IPS-18a (cell line): ENCODE results near the gene RPL34.

Experiments
- H3K27ac ChIP-seq: one replicate; pipeline ENCODE4 v1.5.1; 2013; ENCODE audit warnings: low read length
- H3K27me3 ChIP-seq: one replicate; pipeline ENCODE4 v1.6.1; 2013; ENCODE audit warnings: mild to moderate bottlenecking, low read length; ENCODE audit not compliant: control insufficient read depth, insufficient read depth
- H3K36me3 ChIP-seq: one replicate; pipeline ENCODE4 v1.6.1; 2013; ENCODE audit warnings: low read depth, low read length; ENCODE audit not compliant: control insufficient read depth
- H3K4me1 ChIP-seq: one replicate; pipeline ENCODE4 v1.6.1; 2013; ENCODE audit warnings: low read depth, low read length; ENCODE audit not compliant: control insufficient read depth
- H3K4me3 ChIP-seq: one replicate; pipeline ENCODE4 v1.5.1; 2013; ENCODE audit warnings: low read length
- H3K9ac ChIP-seq: one replicate; pipeline ENCODE4 v1.6.1; 2013; ENCODE audit warnings: mild to moderate bottlenecking, low read length, moderate library complexity
- H3K9me3 ChIP-seq: one replicate; pipeline ENCODE4 v1.6.1; 2013; ENCODE audit warnings: low read depth, low read length; ENCODE audit not compliant: control insufficient read depth

RPL34 gene

GRCh38 chr4:108601532-108601931, 18.8 kb upstream of the RPL34 start:
- Histone ChIP-seq H3K4me1 (no peaks in the 10 kb centered on the region), H3K27ac (no peak overlapping the region), H3K27me3 (no peaks in the 10 kb centered on the region), H3K36me3 (no peaks in the 10 kb centered on the region), H3K9me3 (no peaks in the 10 kb centered on the region), H3K9ac (no peak overlapping the region), H3K4me3 (no peak overlapping the region)

- no peak overlapping the region for H3K27ac ChIP-seq
These were observed 18.2 kb upstream of the RPL34 start for GRCh38 chr4:108602163-108602562.

DNA sequence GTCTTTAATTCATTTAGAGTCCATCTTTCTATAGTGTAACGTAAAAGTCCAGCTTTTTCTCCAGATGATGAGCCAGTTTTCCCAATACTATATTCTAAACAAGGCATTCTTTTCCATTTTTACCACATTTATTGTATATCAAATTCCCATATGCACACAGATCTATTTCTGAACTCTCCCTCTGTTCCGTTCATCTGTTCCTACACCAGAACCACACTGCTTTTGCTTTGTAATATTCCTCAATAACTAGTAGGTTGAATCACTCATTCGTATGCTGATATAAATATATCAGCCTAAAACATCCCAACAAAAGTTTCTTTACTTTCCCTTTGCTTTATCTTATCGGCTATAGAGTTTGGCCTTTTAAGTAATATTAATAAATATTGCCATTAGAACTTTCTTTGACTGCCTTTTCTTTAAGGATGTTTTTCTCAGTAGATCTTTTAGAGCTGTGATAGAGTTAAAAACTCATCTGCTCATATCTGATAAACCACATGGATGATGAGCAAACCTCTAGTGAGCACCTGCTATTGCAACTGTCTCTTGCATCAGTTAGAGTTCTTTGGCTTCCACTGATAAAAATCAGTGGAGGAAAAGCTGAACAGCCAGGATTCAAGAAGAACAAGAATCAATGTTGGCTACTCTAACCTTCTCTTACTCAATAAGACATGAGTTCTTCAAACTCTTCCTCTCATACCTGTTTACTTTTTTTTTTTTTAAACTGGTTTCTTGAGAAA, 13.1 kb upstream of the RPL34 start:
- H3K27ac ChIP-seq = no peak overlapping the region
- H3K36me3 ChIP-seq = no peaks in the 10 kb centered on the region
- no peak overlapping the region for H3K9ac ChIP-seq
- no peak overlapping the region for H3K4me3 ChIP-seq
- no peaks in the 10 kb centered on the region for H3K27me3 ChIP-seq
- H3K9me3 ChIP-seq = no peaks in the 10 kb centered on the region
- H3K4me1 ChIP-seq = no peaks in the 10 kb centered on the region

More at GRCh38 chr4:108602163-108602562, 18.2 kb upstream of the RPL34 start:
- Histone ChIP-seq H3K4me1 (no peaks in the 10 kb centered on the region), H3K9ac (no peak overlapping the region), H3K9me3 (no peaks in the 10 kb centered on the region), H3K27me3 (no peaks in the 10 kb centered on the region), H3K36me3 (no peaks in the 10 kb centered on the region), H3K4me3 (no peak overlapping the region)

DNA sequence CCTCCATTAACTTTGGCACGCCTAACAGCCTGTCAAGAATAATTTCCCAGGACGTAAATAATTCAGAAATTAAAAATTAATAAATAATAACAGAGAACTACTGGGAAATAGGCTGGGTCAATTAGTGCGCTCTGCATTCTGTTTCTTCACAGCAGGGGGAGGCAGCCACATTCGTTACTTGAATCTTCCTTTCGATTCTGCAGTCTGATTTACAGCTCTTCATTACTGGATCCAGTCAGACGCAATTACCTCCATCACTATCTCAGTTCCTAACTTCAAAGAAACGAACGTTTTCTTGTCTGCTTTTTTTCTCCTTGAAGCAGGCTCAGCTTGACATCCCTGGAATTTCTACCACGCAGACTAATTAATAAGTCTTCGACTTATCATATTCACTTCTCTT, 9.0 kb upstream of the RPL34 start:
- Histone ChIP-seq H3K27ac (no peak overlapping the region), H3K9me3 (no peaks in the 10 kb centered on the region), H3K4me1 (no peaks in the 10 kb centered on the region), H3K4me3 (no peak overlapping the region), H3K27me3 (no peaks in the 10 kb centered on the region), H3K36me3 (no peaks in the 10 kb centered on the region), H3K9ac (no peak overlapping the region)

DNA sequence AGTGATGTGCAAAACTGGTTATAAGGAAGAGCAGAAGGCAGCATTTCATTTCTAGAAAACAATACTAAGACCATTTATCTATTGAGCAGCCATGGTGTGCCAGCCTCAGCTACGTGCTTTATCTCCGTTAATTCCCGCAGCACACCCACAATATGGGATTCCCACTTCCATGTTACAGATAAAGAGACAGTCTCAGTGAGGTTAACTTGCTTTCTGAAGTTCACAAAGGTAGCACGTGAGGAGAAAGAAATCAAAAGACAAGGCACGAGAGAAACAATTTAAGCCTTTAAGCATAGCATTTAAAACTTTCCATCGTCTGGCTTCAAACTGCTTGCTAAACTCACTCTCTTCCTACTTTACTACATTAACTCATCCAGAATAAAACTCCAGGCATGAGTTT, 8.0 kb upstream of the RPL34 start:
- Histone ChIP-seq H3K27ac (no peak overlapping the region), H3K36me3 (no peaks in the 10 kb centered on the region), H3K9me3 (no peaks in the 10 kb centered on the region), H3K4me3 (no peak overlapping the region), H3K4me1 (no peaks in the 10 kb centered on the region), H3K27me3 (no peaks in the 10 kb centered on the region), H3K9ac (no peak overlapping the region)

- Histone ChIP-seq H3K27ac (no peak overlapping the region), H3K4me1 (no peaks in the 10 kb centered on the region)
These were observed 840 bp upstream of the RPL34 start for GRCh38 chr4:108619372-108620100.

DNA sequence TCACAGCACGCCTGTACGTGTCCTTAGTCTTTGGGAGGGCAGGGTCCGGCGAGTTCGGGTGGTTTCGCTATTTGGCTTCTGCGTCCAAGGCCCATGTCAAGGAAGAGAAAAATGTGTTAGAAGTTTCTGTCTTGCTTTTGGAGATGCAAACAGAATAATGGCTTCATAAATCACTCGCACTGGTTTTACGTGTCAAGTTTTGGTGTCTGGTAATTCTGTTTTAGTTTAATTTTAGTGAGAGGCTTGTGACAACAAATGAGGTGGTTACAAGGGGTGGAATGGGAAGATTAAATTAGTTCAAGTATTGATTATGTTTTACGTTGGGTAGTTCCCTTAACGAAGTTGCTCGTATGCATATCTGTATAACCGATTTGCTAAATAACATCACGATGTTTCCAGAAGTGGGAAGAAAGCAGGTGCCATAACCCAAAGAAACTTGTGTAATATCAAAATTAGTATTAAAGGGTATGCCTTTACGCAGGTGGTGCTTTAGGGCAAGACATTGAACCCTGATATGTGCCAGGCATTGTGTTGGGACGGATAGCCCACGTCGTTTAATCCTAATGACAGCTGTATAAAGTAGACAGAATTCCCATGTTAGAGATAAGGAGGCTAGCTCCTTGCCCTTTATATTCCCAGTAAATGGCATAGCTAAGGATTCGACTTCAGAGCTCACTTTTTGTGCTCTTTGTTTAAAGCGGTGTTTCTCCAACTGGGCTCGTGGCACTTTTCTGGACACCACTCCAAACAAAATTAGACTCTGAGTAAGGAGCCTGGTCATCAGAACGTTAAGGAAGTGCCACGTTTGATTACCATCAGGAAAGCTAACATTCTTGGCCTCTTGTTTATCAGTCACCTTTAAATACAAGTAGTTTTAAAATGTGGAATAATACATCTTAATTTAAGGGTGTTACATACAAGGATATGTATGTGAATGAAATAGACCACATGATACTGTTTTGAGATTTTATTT, 843 bp downstream of the RPL34 start:
- H3K4me1 ChIP-seq = no peaks in the 10 kb centered on the region
- H3K4me3 ChIP-seq = peak overlapping the region; percentile 91
- peak overlapping the region; percentile 96 for H3K9ac ChIP-seq
- H3K36me3 ChIP-seq = peaks cover 49% of the 10 kb centered on the region
- no peaks in the 10 kb centered on the region for H3K9me3 ChIP-seq
- no peaks in the 10 kb centered on the region for H3K27me3 ChIP-seq
- H3K27ac ChIP-seq = peak overlapping the region; percentile 66

More at GRCh38 chr4:108619372-108620100, 840 bp upstream of the RPL34 start:
- Histone ChIP-seq H3K27me3 (no peaks in the 10 kb centered on the region), H3K9me3 (no peaks in the 10 kb centered on the region), H3K4me3 (peak overlapping the region; percentile 91), H3K9ac (no peak overlapping the region), H3K36me3 (peaks cover 32% of the 10 kb centered on the region)

GRCh38 chr4:108622022-108622421, 1.6 kb downstream of the RPL34 start:
- Histone ChIP-seq H3K27ac (no peak overlapping the region), H3K4me1 (no peaks in the 10 kb centered on the region), H3K36me3 (peaks cover 57% of the 10 kb centered on the region), H3K9ac (peak overlapping the region; percentile 96), H3K4me3 (peak overlapping the region; percentile 91), H3K27me3 (no peaks in the 10 kb centered on the region), H3K9me3 (no peaks in the 10 kb centered on the region)

DNA sequence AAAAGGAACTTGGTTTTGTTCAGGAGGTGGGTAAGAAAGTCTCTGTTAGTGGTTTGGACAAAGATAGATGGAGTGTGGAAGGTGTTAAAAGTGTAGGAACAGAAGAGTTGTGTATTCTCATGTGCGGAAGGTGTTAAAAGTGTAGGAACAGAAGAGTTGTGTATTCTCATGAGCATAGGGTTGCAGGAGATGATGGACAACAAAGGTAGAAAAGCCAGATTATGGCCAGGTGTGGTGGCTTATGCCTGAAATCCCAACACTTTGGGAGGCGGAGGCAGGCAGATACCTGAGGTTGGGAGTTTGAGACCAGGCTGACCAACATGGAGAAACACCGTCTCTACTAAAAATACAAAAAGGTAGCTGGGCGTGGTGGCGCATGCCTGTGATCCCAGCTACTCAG, 2.5 kb downstream of the RPL34 start:
- no peaks in the 10 kb centered on the region for H3K4me1 ChIP-seq
- H3K36me3 ChIP-seq = peaks cover 64% of the 10 kb centered on the region
- peak overlapping the region; percentile 91 for H3K4me3 ChIP-seq
- H3K27me3 ChIP-seq = no peaks in the 10 kb centered on the region
- peak overlapping the region; percentile 96 for H3K9ac ChIP-seq
- H3K9me3 ChIP-seq = no peaks in the 10 kb centered on the region
- no peak overlapping the region for H3K27ac ChIP-seq

- Histone ChIP-seq H3K9ac (no peak overlapping the region), H3K4me3 (no peak overlapping the region), H3K4me1 (no peaks in the 10 kb centered on the region), H3K27me3 (no peaks in the 10 kb centered on the region), H3K36me3 (peaks cover 78% of the 10 kb centered on the region), H3K9me3 (no peaks in the 10 kb centered on the region), H3K27ac (no peak overlapping the region)
These were observed 4.1 kb downstream of the RPL34 start for GRCh38 chr4:108624263-108625056.
